Activated CD4-positive, CD25-positive, alpha-beta regulatory T cell treated with anti-CD3 and anti-CD28 coated beads, Interleukin-2, amount 50 U/mL, for 72 hours (primary cell): ENCODE measurements around the gene RETREG1.
"Not testable (repeated sequence)": the region's sequence is repeated elsewhere in the genome, so short reads cannot be mapped to it uniquely, and the experiment has no call there.

Experiments used
- DNase-seq: peaks from one replicate; pipeline ENCODE4 v3.0.0; 2021

The RETREG1 gene

GRCh38 chr5:16483361-16483760, 133.4 kb downstream of the RETREG1 start:
- DNase-seq = no peak

GRCh38 chr5:16482891-16483290, 133.9 kb downstream of the RETREG1 start:
- no peak for DNase-seq

- DNase-seq = no peak
Observed at GRCh38 chr5:16480821-16481538, 135.8 kb downstream of the RETREG1 start.

- no peak for DNase-seq
Observed at GRCh38 chr5:16480144-16480543, 136.7 kb downstream of the RETREG1 start.

GRCh38 chr5:16477541-16477940, 139.3 kb downstream of the RETREG1 start:
- no peak for DNase-seq

GRCh38 chr5:16476417-16476816, 140.4 kb downstream of the RETREG1 start:
- not testable (repeated sequence) for DNase-seq

GRCh38 chr5:16471387-16471786, 145.4 kb downstream of the RETREG1 start:
- no peak for DNase-seq

GRCh38 chr5:16467363-16468219, 149.2 kb downstream of the RETREG1 start:
- no peak for DNase-seq

GRCh38 chr5:16465544-16466432, 151.0 kb downstream of the RETREG1 start, which contains the start of gene ZNF622:
Gene ZNF622, minus strand, starts transcription at chr5:16465800. Its CDS starts 135 bp downstream, at chr5:16465665.
- peak; percentile 86 for DNase-seq

- no peak for DNase-seq
Observed at GRCh38 chr5:16464664-16465543, 151.9 kb downstream of the RETREG1 start.

- DNase-seq = no peak
Observed at GRCh38 chr5:16464231-16464630, 152.6 kb downstream of the RETREG1 start.

- no peak for DNase-seq
Observed at GRCh38 chr5:16461782-16462181, 155.0 kb downstream of the RETREG1 start.

GRCh38 chr5:16461026-16461425, 155.8 kb downstream of the RETREG1 start:
- no peak for DNase-seq

- DNase-seq = no peak
Observed at GRCh38 chr5:16459451-16459850, 157.3 kb downstream of the RETREG1 start.

GRCh38 chr5:16457853-16458252, 158.9 kb downstream of the RETREG1 start:
- no peak for DNase-seq

GRCh38 chr5:16457451-16457850, 159.3 kb downstream of the RETREG1 start:
- DNase-seq = no peak

GRCh38 chr5:16456103-16456832, 160.5 kb downstream of the RETREG1 start:
- DNase-seq = no peak

GRCh38 chr5:16455668-16456067, 161.1 kb downstream of the RETREG1 start:
- DNase-seq = no peak

- DNase-seq = no peak
Observed at GRCh38 chr5:16454686-16455085, 162.1 kb downstream of the RETREG1 start.

- DNase-seq = no peak
Observed at GRCh38 chr5:16453609-16454008, 163.2 kb downstream of the RETREG1 start.

GRCh38 chr5:16450163-16450562, 166.6 kb downstream of the RETREG1 start:
- no peak for DNase-seq
